Activated T-cell treated with anti-CD3 and anti-CD28 coated beads for 4 hours (primary cell): Measurements from ENCODE around the gene ANKH.

ENCODE experiments used
- DNase-seq: peaks from one replicate; pipeline ENCODE4 v3.0.0-alpha.2; 2020

The ANKH gene

GRCh38 chr5:14678773-14679334, 192.7 kb downstream of the ANKH start:
- DNase-seq = no peak

DNA sequence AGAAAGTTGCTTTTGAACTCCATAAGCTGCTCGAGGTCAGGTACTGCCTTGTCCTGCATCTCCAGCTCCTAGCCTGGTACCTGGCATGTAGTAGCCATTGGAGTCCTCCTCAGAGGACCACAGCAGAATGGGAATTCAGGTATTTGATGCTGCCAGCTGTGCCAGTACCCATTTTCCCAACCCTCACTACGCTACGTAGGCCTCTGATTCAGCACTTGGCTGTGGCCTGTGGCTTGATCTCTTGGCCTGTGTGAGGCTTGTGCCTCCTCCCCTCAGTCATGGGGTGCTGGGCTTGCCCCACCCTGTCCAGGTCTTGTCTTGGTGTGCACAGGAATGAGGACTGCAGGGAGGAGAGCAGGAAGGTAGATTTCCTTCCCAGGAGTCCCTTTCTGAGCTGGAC, 195.3 kb downstream of the ANKH start:
- DNase-seq = no peak

- no peak for DNase-seq
These were observed 195.7 kb downstream of the ANKH start for GRCh38 chr5:14675865-14676300.

DNA sequence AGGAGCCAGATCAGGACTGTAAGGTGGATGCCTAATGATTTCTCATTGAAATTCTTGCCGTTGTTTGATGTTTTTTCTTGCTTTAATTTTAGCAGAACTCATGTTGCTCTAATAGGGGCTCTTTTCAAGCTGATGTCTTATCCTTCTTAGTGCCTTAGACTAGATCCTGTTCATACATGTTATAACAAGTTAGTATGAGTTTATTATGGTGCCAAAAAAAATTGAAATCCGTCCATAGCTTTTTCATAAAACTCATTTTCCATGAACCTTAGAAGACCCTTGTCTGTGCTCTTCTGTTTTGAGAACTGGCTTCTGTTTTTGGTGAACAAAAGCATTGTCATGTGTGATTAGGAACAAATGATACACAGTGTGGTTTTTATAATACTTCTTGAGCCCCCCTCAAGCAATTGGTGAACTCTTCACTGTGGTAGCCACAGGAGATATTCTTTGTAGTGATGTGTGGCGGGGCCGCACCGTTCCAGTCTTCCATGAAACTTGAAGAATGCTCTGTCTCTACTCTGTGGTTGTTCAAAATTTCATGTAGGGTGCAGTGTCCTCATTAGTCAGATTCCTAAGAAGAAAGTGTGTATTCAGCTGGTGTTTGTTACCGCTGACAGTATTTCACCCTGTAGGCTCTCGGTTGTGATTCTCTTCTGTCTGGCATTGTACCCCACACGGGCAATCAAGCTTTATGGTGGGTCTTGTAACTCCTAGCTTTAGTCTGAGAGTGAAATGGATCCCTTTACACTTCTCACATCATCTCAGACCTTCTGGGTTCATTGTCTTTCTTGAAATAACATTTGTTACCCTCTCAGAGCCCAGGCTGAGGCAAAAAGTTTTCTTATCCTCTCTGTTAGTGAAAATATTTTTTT, 196.4 kb downstream of the ANKH start:
- no peak for DNase-seq

DNA sequence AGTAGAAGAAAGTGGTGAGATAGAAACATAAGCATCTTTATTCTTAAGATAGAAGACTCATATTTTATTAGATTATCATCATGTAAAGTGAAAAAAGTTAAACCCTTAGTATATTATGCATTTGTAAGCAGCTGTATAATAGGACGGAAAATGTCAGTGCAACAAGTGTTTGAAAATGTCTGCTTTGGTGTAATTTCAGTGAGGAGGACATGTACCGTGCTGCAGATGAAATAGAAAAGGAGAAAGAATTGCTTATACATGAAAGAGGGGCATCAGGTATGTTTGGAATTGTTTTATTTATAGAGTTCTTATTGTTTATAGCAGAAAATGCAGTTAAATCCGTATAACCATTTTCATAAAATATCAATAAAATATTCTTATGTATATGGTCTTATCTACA, 198.1 kb downstream of the ANKH start:
- no peak for DNase-seq

DNA sequence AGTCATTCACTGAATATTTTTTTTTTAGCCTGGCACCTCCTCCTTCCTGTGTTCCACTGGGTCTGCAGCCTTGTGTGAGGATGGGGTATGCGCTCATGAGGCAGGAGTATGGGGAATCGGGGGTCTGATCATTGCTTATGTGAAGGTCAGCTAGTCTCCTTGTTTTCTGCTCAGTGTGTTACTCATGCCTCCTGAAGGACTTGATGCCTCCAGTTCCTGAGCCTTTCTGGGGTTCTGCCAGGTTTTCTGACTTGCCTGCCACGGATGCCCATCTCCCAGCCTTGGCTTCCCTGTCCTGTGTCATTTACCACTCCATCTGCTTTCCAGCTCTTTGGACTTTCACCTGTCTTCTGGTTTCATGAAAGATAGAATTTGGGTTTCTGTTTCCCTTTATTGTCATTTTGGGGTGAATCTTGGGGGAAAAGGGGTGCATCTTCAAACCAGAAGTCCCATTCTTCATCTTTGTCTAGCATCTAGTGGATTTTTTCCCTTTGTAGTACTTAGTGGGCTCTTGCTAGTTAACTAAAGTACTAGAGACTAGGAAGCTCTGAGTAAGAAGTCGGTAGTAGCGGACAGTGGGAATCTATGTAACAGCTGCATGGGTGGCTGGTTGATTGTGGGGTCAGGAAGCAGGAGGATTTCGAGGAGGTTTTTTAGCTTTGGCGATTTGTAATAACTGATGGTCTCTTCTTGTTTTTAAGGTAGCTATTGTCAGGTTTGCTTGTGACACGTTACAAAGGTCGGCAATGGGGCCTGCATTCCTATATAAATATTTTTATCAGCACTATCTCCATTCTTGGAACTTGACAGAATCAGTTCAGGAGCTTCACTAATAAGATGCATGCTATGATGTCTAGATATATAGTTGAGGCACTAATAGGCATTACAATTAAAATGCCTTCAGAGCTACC, 198.8 kb downstream of the ANKH start:
- DNase-seq = no peak

GRCh38 chr5:14672082-14672481, 199.5 kb downstream of the ANKH start:
- DNase-seq = no peak

DNA sequence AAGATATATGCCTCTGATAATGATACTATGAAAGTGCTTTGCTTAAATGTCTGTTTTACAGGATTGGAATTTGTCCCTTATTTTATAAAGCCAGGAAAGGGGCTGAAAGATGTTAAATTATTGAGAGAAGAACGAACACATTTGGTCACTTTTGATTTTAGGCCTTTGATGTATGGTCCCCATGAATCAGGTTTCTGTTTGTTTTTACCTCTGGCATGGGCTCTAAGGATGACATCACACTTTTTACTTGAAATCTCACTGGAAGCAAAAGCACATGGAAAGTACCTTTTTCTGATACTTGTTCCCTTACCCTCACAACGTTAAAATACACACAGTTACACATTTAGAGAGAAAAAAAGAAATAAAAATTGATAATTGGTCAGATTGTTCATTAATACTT, 200.2 kb downstream of the ANKH start:
- DNase-seq = no peak

DNA sequence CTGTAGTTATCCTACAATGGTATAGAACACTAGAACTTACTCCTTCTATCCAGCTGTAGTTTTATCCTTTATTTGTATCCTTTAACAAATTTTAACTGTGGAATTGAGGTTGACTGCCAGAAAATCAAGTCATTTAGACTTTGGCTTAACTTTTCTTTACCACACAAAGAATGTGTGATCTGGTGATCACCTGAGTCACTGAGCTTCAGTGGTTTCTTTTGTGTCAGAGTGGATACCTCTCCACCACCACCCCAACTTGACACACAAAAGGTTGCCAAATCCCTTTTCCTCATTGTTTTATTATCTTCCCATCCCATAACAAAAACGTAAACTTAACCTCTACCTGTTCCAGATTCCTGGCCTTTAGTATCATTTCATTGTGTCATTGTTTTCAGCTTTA, 201.6 kb downstream of the ANKH start:
- DNase-seq = no peak

- no peak for DNase-seq
These were observed 202.2 kb downstream of the ANKH start for GRCh38 chr5:14669415-14669814.

DNA sequence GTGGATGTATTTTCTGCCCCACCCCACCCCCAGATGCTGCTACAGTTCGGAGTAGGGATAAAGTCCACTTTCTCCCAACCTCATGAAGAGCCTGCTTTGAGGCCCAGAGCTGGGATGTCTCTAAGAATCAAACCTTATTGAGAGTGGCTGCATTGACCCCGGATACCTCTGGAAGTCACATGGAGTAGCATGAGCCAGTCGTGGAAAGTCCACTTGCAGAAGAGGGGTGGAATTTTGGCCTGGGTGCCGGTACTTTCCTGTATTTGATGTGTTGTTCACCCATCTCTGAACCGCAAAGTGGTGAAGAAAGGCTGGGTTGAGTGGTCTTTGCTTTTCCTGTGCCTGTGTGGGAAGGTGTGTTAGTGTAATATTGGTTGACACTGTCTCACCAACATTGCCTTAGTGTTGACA, 203.4 kb downstream of the ANKH start:
- DNase-seq = no peak

- no peak for DNase-seq
These were observed 203.8 kb downstream of the ANKH start for GRCh38 chr5:14667770-14668169.

DNA sequence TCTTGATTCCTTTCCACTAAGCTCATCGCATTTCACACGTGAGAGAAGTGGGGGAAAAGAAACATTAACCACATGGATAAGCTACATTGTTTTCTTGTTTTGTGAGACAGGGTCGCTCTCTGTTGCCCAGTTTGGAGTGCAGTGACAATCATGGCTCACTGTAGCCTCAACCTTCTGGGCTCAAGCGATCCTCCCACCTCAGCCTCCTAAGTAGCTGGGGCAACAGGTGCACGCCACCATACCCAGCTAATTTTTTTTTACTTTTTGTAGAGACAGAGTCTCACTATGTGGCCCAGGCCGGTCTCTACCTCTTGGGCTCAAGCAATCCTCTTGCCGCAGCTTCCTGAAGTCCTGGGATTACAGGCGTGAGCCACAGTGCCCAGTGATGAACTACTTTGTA, 204.3 kb downstream of the ANKH start:
- DNase-seq = no peak

GRCh38 chr5:14666357-14666756, 205.2 kb downstream of the ANKH start:
- no peak for DNase-seq

DNA sequence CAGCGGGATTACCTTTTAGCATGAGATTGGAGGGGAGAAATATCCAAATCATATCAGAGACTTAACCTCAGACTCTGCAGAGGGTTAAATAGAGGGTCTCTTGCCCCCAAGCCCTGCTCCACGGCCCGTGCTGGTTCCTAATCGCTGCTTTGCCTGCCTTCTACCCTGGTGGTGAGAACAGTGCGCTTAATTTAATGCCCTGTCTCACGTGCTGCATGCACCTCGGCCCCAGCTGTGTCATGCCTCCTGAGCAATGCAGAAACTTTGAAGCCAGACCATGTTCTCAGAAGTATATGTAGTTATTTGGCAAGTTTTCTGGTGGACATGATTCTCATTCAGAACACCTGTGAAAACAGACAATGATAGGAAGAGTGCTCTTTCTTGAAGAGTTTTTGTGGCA, 205.6 kb downstream of the ANKH start:
- DNase-seq = no peak

DNA sequence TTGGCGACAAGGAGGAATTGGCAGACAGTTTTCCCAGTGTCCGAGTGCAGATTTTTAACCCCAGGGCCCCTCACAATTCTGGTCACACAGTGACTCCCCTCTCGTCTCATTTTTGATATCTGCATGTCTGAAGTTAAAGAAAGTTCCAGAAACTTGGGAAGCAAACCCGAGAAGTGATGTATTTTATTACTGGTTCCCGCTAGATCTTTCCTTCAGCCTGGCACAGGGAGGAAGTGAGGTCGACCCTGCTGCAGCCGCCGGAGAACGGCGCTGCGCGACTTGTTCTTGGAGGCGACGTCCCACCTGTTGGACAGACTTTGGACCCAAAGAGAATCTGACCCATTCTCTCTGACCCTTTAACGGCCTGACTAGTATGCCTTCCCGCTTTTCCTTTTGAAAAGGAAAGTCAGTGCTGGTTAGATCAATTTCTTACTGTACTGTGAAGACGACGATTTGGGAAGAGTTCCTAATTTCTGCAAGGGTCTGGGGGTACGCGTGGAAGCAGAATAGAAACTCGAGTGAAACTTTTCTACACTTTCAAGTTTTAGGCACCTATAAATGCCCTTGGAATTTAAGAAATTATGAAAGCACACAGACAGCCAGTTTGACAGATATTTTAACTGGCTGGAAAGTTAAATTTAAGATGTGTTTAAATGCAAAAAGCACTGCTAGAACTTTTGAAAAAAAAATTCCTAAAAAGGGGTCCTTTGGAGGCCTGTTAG, 206.3 kb downstream of the ANKH start:
- no peak for DNase-seq

- peak; percentile 68 for DNase-seq
These were observed 207.1 kb downstream of the ANKH start, which contains the start of gene OTULIN for GRCh38 chr5:14664270-14665100. OTULIN (plus strand) TSS chr5:14664718; CDS start chr5:14664826, 108 bp downstream.

DNA sequence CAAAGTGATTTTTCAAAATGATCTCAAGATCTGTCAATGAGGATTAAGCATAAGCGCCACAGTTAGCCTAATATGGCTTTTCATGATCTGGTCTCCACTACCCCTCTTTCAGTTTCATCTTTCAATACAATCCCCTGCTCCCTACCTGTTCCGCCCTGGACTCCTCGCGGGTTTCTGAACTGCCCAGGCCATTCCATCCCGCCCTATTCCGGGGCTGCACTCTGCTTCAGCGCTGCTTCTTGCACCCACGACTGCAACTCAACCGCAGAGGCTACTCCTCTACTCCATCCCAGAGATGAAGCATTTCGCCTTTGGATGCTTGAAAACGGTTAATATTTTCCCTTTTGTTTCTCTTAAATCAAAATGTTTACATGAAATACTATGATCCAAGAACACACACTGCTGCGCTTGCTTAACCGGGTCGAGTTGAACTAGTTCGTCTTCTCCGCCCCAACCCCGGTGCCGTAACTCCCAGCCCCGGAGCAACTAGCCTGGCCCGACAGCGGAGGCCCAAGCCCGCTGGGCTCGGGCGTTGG, 207.8 kb downstream of the ANKH start:
- DNase-seq = no peak

- DNase-seq = no peak
These were observed 208.8 kb downstream of the ANKH start for GRCh38 chr5:14662721-14663260.

DNA sequence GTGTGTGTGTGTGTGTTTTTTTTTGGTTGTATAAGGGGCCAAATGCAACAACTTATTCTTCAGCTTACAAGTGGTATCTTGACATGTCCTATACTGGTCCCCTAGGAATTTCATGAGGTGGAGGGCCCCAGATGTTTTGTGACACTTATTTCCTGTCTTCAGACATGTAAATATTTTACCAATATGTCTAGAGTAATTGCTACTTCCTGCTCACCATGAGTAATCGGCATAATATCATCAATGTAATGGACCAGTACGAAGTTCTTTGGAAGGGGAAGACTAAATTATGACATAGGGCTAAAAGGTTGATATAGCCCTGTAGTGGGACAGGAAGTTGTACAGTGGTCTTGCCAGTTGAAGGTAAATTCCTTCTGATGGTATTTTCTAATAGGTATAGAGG, 210.7 kb downstream of the ANKH start:
- DNase-seq = no peak
